Measurements from ENCODE around the gene PRXL2A.

- TF ChIP-seq POLR2A (IDR thresholded peaks at IDR 0.05; ENCODE audit: low read depth) (no peak), POLR2AphosphoS5 (IDR thresholded peaks at IDR 0.05) (no peak), EP300 (IDR thresholded peaks at IDR 0.05) (no peak)
- TF ChIP-seq, protein P1, sequence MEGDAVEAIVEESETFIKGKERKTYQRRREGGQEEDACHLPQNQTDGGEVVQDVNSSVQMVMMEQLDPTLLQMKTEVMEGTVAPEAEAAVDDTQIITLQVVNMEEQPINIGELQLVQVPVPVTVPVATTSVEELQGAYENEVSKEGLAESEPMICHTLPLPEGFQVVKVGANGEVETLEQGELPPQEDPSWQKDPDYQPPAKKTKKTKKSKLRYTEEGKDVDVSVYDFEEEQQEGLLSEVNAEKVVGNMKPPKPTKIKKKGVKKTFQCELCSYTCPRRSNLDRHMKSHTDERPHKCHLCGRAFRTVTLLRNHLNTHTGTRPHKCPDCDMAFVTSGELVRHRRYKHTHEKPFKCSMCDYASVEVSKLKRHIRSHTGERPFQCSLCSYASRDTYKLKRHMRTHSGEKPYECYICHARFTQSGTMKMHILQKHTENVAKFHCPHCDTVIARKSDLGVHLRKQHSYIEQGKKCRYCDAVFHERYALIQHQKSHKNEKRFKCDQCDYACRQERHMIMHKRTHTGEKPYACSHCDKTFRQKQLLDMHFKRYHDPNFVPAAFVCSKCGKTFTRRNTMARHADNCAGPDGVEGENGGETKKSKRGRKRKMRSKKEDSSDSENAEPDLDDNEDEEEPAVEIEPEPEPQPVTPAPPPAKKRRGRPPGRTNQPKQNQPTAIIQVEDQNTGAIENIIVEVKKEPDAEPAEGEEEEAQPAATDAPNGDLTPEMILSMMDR (IDR thresholded peaks at IDR 0.05) = no peak
These were observed 77.0 kb downstream of the PRXL2A start for GRCh38 chr10:80485076-80485945.
